NCI-H146 (cell line): Measurements from ENCODE around the gene YJU2.
"Not testable (repeated sequence)": the region's sequence is repeated elsewhere in the genome, so short reads cannot be mapped to it uniquely, and the experiment has no call there.

Source experiments
- DNase-seq: peaks from one replicate; lab custom pipeline; 2025; lab: John Stamatoyannopoulos, UW

The YJU2 gene

DNA sequence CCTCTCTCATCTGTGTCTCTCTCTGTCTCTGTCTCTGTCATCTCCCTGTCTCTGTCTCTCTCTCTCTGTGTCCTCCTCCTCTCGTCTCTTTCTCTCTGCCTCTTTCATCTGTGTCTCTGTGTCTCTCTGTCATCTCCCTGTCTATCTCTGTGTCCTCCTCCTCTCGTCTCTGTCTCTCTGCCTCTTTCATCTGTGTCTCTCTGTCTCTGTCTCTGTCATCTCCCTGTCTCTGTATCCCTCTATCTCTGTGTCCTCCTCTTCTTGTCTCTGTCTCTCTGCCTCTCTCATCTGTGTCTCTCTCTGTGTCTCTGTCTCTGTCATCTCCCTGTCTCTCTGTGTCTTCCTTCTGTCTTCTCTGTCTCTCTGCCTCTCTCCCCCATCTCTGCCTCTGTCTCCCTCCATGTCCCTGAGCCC, 18.1 kb upstream of the YJU2 start:
- no peak for DNase-seq

GRCh38 chr19:4229179-4229931, 17.5 kb upstream of the YJU2 start, which contains the start of gene EBI3:
TSS of gene EBI3 (plus strand) at chr19:4229523. CDS start at chr19:4229551, 28 bp downstream.
- DNase-seq = no peak

GRCh38 chr19:4230237-4230636, 16.6 kb upstream of the YJU2 start:
- not testable (repeated sequence) for DNase-seq

- DNase-seq = not testable (repeated sequence)
Measured at GRCh38 chr19:4231521-4231920, 15.4 kb upstream of the YJU2 start.

DNA sequence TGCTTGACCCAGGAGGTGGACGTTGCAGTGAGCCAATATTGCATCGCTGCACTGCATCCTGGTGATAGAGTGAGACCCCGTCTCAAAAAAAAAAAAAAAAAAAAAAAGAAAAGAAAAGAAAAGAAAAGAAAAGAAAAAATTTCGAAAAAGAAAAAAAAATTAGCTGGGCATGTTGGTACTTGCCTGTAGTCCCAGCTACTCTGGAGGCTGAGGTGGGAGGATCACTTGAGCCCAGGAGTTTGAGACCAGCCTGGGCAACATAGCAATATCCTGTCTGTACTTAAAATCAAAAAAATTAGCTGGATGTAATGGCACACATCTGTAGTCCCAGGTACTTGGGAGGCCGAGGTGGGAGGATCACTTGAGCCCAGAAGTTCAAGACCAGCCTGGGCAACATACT, 14.7 kb upstream of the YJU2 start:
- not testable (repeated sequence) for DNase-seq

- peak; percentile 41 for DNase-seq
Measured at GRCh38 chr19:4232614-4233281, 14.1 kb upstream of the YJU2 start.

DNA sequence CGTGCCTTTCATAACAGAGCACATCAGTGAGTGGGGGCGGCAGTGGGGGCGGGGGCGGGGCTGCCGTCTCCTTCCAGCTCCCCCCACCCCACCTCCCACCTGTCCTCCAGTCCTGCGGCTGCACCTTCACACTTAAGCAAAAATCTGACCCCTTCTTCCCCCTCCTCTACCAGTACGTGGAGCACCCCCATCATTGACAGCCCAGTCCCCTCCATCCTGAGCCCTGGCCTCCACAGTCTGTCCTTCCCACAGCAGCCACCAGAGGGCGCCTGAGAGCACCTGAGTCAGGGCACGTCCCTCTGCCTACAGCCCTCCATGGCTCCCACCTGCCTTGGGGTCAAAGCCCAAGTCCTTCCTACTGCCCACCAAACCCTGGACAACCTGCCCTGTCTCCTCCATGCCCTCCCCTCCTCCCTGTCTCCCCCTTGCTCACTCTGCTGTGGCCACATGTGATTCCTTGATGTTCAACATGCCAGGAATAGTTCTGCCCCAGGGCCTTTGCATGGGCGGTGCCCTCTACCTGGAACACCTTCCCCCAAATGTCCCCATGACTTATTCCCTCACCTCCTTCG, 13.5 kb upstream of the YJU2 start:
- DNase-seq = no peak

- DNase-seq = no peak
Measured at GRCh38 chr19:4234142-4234861, 12.6 kb upstream of the YJU2 start.

GRCh38 chr19:4234862-4235201, 12.0 kb upstream of the YJU2 start:
- no peak for DNase-seq

GRCh38 chr19:4237510-4237909, 9.4 kb upstream of the YJU2 start:
- DNase-seq = not testable (repeated sequence)

DNA sequence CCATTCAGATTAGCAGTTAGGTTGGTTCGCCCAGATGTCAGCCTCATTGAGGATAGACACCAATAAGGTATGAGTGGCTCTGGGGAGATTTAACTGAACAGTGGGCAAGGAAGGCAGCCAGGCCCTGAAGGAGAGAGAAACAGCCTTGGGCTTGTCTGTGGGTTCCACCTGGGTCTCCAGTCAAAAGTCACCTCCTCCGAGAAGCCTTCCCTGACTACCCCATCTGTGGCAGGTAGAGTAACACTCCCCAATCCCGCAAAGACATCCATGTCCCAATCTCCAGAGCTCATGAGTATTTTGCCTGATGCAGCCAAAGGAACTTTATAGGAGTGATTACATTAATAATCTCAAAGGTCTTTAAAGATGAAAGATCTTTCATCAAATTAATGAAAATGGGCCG, 8.0 kb upstream of the YJU2 start:
- DNase-seq = no peak

DNA sequence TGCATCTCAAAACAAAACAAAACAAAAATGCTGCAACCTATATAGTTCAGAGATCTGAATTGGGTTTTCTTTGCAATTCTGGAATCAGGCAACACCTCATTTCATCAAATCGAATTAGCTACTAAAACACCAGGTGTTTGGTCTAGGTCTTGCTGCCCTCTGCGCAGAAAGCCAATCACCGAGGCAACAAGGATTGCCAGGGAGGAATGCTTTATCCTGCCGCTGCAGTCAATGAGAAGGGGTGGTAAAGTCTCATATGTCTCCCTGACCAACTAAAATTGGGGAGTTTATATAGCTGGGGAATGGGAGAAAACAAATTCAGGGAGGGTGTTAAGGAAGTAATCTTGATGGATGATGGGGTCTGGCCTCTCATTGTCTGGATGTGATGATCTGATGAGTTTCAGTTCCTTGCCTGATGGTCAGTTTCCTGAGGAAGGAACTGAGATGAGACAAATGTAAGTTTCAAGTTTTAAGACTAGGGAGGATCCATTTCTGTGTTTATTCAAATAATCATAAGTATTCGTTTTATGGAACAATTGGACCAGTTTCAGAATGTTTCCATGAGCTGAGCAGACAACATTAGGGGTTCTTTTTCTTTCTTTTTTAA, 5.0 kb upstream of the YJU2 start:
- DNase-seq = no peak

DNA sequence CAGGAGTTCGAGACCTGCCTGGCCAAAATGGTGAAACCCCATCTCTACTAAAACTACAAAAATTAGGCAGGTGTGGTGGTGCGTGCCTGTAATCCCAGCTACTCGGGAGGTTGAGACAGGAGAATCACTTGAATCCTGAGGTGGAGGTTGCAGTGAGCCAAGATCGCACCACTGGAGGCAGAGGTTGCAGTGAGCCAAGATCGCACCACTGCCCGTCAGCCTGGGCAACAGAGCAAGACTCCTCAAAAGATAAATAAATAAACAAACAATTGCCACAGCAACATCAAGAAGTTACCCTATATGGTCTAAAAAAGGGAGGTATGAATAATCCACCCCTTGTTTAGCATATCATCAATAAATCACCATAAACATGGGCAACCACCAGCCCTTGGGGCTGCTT, 942 bp upstream of the YJU2 start:
- not testable (repeated sequence) for DNase-seq

DNA sequence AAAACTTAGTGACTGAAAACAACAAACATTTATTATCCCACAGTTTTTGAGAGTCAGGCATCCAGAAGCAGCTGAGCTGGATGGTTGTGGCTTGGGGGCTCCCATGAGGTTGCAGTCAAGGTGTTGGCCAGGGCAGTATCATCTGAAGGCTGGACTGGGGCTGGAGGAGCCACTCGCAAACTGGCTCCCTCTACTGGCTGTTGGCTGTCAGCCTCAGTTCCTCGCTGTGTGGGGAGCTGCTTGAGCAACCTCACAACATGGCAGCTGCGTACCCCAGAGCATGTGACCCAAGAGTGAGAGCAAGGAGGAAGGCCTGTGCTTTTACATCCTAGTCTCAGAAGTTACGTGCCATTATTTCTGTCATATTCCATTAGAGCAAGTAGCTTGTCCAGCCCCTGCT, 9.7 kb downstream of the YJU2 start:
- DNase-seq = no peak

GRCh38 chr19:4257025-4257424, 10.1 kb downstream of the YJU2 start:
- no peak for DNase-seq

DNA sequence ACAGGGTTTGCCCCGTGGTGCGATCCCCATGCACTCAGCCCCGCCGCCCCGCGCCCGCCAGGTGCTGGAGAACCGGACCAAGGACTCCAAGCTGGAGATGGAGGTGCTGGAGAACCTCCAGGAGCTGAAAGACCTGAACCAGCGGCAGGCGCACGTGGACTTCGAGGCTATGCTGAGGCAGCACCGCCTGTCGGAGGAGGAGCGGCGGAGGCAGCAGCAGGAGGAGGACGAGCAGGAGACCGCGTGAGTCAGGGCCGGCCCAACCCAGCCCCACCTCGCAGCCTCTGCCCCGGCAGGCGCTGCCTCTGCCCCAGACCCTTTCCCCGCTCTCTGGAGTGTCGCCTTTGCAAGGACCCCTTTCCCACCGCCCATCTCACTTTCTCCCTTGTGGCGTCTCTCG, 11.3 kb downstream of the YJU2 start:
- DNase-seq = no peak

DNA sequence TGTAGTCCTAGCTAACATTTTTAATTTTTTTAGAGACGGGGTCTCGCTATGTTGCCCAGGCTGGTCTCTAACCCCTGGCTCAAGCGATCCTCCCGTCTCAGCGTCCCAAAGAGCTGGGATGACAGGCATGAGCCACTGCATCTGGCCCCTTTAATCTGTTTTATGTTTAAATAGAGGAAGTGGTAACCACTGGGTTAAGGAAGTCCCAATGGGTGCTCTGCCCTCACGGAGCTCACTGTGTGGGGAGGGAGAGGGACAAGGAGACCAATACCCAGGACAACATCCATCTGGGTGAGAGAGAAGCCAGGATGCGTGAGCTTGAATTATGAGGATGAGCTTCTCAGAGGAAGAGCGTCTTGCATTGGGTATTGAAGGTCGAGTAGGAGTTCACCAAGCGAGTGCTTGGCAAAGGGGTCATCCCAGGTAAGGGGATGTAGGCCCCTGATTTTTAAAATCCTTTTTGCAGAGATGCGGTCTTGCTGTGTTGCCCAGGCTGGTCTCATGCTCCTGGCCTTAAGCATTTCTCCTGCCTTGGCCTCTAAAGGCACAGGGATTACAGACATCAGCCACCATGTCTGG, 13.8 kb downstream of the YJU2 start:
- no peak for DNase-seq

DNA sequence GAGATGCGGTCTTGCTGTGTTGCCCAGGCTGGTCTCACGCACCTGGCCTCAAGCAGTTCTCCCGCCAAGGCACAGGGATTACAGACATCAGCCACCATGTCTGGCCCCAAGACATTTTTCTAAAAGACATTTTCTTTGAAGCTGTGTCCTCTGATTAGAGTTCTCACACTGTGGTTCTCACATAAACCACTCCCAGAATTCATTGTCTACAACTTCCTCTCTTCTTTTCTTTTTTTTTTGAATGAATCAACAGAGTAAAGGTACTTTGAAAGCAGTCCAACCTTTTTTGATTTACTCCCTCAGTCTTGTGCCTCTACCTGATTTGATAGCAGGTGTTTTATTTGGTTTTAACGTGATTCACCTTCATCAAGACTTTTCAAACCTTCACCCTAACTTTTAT, 17.9 kb downstream of the YJU2 start:
- no peak for DNase-seq

- DNase-seq = no peak
Measured at GRCh38 chr19:4266253-4267000, 19.5 kb downstream of the YJU2 start.

DNA sequence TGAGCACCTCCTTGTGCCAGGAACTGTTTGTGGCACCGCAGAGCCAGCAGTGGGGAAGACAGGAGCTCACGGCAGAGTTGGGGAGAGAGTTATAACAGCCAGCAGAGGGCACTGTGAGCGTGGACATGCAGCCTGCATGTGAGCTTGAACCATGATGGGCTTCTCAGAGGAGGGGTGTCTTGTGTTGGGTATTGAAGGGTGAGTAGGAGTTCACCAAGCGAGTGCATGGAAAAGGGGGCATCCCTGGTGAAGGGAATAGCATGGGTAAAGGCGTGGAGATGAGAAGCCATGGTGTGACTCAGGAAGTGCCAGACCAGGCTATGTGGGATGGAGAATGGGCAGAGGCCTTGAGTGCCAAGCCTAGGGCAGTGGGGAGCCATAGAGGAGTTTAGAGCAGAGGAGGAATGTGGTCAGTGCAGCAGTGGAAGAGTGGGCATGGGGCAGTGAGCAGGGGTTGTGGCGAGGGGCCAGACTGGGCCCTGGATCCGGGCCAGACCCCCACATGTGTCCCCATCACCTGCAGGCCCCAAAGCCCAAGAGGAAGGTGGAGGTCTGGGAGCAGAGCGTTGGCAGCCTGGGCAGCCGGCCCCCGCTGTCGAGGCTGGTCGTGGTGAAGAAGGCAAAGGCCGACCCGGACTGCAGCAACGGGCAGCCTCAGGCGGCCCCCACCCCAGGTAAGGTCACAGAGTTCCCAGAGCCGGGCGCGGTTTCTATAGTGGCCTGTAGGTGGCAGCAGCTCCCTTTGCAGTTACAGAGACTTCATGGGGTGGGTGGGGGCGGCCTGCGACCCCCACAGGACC, 20.4 kb downstream of the YJU2 start:
- peak; percentile 9 for DNase-seq
